ENCODE data around the gene MTMR12.

Gene MTMR12

DNA sequence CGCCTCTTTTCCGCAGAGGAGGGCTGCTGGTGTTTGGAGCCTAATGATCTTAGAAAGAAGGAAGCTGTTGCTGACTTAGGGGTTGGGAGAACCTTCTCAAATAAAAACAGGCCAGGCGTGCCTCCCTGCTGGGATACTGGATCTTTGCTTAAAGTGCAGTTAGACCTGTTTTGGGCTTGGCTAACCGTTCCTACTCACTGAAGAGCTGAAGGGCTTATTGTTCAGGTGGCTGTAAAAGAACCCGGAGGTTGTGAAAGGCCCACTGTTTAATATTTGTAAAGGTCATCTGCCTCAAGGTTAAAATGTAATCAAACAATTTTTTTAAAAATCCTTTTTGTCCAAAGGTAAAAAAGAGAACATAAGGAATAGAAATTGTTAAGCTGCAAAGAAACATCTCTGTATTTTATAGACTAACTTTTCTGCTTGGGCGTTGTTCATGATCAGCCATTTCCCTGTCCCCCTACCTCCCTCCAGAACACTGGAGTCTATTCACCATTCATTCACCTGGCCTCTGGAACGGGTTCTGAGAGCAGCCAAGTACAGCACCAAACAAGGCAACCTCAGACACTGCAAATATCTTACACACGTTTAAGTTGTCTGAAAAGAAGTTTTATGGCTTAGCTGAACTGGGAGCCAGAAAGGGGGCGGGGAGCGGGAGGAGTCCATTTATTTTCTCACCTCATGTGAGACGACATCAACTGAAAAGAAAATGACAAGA is 18.6 kb upstream of the MTMR12 start:
- TF ChIP-seq POLR2A (IDR thresholded peaks at IDR 0.05; ENCODE audit: extremely low read depth, insufficient read length), result no peak
- TF ChIP-seq, protein P1, sequence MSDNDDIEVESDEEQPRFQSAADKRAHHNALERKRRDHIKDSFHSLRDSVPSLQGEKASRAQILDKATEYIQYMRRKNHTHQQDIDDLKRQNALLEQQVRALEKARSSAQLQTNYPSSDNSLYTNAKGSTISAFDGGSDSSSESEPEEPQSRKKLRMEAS (IDR thresholded peaks at IDR 0.05; ENCODE audit: low read depth, low read length), result no peak
- H3K4me3 ChIP-seq (ENCODE audit: low read depth, low read length), result no peak overlapping the region
- no peak for DNase-seq (ENCODE audit: low read depth)

DNA sequence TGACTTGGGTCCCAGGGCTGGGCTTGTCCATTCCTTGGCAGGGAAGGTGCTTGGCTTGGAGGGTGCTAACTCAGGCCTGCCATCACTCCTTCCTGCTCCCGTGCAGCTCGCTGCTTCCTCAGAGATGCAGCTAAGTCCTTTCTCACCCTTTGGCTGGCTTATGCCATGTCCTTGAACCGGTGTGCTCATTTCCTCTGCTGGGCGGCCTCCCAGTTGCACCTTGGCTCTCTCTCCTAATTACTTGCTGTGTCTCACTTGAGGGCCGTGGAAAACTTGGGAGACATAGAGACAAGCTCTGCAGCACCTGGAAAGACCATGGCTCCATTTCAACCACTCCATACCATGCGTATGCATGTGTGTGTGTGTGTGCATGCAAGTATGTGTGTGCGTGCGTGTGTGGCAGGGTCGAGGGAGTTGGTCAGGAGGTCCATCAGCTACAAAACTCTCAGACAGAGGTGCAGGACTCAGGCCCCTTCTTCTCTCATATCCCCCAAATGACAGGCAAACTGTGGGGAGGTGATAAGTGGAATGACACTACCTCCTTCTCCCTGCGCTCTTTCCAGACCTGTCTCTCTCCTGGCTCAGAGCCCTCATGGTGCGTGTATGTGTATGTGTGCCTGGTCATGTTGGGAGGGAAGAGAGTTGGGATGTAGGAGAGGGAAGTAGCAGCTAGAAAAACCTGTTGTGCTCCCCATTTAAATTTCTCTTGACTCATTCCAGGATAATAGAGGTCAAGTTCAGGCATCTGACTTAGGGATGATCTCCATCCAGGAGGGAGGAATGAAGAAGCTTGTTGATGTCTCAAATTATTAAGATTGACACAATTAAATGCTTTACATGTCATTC is 17.6 kb upstream of the MTMR12 start:
- TF ChIP-seq MYC (IDR thresholded peaks at IDR 0.05; ENCODE audit: low read depth, low read length) (no peak), POLR2A (IDR thresholded peaks at IDR 0.05; ENCODE audit: extremely low read depth, insufficient read length) (no peak)
- TF ChIP-seq, protein P1 (IDR thresholded peaks at IDR 0.05; ENCODE audit: low read depth, low read length), result no peak
- TF ChIP-seq, protein P2, sequence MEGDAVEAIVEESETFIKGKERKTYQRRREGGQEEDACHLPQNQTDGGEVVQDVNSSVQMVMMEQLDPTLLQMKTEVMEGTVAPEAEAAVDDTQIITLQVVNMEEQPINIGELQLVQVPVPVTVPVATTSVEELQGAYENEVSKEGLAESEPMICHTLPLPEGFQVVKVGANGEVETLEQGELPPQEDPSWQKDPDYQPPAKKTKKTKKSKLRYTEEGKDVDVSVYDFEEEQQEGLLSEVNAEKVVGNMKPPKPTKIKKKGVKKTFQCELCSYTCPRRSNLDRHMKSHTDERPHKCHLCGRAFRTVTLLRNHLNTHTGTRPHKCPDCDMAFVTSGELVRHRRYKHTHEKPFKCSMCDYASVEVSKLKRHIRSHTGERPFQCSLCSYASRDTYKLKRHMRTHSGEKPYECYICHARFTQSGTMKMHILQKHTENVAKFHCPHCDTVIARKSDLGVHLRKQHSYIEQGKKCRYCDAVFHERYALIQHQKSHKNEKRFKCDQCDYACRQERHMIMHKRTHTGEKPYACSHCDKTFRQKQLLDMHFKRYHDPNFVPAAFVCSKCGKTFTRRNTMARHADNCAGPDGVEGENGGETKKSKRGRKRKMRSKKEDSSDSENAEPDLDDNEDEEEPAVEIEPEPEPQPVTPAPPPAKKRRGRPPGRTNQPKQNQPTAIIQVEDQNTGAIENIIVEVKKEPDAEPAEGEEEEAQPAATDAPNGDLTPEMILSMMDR (IDR thresholded peaks at IDR 0.05; ENCODE audit: low read depth, low read length), result no peak
- no peak overlapping the region for H3K4me3 ChIP-seq (ENCODE audit: low read depth, low read length)
- DNase-seq (ENCODE audit: low read depth), result no peak

DNA sequence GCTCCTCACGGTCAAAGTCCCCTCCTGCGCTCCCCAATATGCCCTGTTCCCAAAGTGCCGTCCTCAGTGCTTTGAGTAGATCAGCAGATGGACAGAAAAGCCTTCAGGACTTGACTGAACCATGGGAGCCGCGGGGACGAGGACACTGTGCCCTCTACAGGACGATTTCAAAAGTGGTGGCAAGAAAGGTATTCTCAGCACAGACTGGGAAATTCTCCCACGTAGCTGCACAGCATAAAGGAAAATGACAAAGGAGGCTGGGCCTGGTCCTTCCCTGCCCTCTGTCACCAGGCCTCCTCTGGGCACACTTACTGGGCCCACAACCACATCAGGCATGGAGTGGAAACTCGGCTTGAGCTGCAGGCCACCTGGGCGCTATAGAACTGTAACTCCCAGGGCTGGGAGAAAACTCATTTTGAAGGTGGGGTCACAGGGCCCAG is 16.7 kb upstream of the MTMR12 start:
- H3K4me3 ChIP-seq (ENCODE audit: low read depth, low read length), result no peak overlapping the region
- TF ChIP-seq, protein P2 (IDR thresholded peaks at IDR 0.05; ENCODE audit: low read depth, low read length), result peak; percentile 78
- TF ChIP-seq, protein P1 (IDR thresholded peaks at IDR 0.05; ENCODE audit: low read depth, low read length), result no peak
- DNase-seq (ENCODE audit: low read depth), result peak; percentile 77

DNA sequence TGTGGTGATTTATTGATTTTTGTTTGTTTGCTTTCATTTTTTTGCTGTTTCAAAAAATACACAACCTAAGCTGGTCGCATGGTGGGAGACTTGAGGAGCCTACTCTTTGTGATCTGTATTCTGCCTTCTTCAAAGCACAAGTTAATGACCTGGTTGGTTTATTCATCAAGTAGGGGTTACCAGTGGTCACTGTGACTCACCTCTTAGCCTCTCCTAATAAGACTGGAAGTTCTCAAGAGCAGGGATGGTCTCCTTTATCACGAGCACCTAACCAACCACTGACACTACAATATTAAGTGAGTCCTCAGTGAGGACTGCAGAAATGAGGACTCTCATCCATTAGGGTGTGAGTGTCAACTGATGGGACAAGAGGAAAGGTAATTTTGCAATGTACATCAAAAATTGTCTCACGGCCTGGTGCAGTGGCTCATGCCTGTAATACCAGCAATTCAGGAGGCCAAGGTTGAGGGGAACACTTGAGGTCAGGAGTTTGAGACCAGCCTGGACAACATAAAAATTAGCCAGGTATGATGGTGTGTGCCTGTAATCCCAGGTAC is 13.6 kb upstream of the MTMR12 start:
- no peak for TF ChIP-seq POLR2A (IDR thresholded peaks at IDR 0.05; ENCODE audit: extremely low read depth, insufficient read length)
- TF ChIP-seq MYC (IDR thresholded peaks at IDR 0.05; ENCODE audit: low read depth, low read length), result no peak
- TF ChIP-seq, protein P1 (IDR thresholded peaks at IDR 0.05; ENCODE audit: low read depth, low read length), result no peak
- TF ChIP-seq, protein P2 (IDR thresholded peaks at IDR 0.05; ENCODE audit: low read depth, low read length), result no peak
- DNase-seq (ENCODE audit: low read depth), result no peak
- H3K4me3 ChIP-seq (ENCODE audit: low read depth, low read length), result no peak overlapping the region

DNA sequence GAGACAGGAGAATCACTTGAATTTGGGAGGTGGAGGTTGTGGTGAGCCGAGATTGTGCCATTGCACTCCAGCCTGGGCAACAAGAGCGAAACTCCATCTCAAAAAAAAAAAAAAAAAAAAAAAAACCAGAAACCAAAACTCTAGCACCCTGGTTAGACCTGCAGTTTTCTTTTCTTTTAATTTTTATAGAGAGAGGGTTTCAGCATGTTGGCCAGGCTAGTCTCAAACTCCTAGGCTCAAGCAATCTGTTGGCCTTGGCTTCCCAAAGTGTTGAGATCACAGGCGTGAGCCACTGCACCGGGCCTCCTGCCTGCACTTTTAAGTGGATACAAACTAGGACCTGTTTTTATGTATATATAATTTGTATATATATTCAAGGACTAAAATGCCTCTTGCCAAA is 12.9 kb upstream of the MTMR12 start:
- TF ChIP-seq, protein P2 (IDR thresholded peaks at IDR 0.05; ENCODE audit: low read depth, low read length), result no peak
- TF ChIP-seq POLR2A (IDR thresholded peaks at IDR 0.05; ENCODE audit: extremely low read depth, insufficient read length), result no peak
- TF ChIP-seq, protein P1 (IDR thresholded peaks at IDR 0.05; ENCODE audit: low read depth, low read length), result no peak
- TF ChIP-seq MYC (IDR thresholded peaks at IDR 0.05; ENCODE audit: low read depth, low read length), result no peak
- DNase-seq (ENCODE audit: low read depth), result no peak
- no peak overlapping the region for H3K4me3 ChIP-seq (ENCODE audit: low read depth, low read length)

DNA sequence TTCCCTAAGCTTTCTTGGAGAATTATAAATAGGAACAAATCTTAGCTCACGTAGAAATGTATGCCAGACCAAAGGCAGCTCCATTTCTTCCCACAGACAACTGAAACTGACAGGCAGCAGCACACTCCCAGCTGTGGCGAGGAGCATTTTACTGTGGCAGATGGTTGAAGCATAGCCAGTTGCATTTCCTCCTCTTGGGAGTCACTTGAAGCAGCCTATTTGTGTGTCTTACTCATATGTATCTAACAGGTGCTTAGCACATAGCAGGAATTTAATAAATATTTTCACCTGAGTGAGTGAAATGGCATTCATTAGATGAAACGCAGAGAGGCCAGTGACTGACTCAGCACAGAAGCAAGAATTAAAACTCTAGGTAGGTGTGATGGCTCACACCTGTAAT is 12.3 kb upstream of the MTMR12 start:
- TF ChIP-seq, protein P2 (IDR thresholded peaks at IDR 0.05; ENCODE audit: low read depth, low read length), result no peak
- TF ChIP-seq POLR2A (IDR thresholded peaks at IDR 0.05; ENCODE audit: extremely low read depth, insufficient read length), result no peak
- TF ChIP-seq, protein P1 (IDR thresholded peaks at IDR 0.05; ENCODE audit: low read depth, low read length), result no peak
- no peak for TF ChIP-seq MYC (IDR thresholded peaks at IDR 0.05; ENCODE audit: low read depth, low read length)
- no peak for DNase-seq (ENCODE audit: low read depth)
- H3K4me3 ChIP-seq (ENCODE audit: low read depth, low read length), result no peak overlapping the region
